Epidermal melanocyte (primary cell): Measurements from ENCODE around the gene FLRT2.

ENCODE experiments used
- DNase-seq: peaks from one replicate; pipeline ENCODE4 v3.0.0; 2011; ENCODE audit warnings: low spot score; ENCODE audit not compliant: insufficient read length

FLRT2 gene

GRCh38 chr14:85562630-85563029 is 32.7 kb downstream of the FLRT2 start:
- no peak for DNase-seq

DNA sequence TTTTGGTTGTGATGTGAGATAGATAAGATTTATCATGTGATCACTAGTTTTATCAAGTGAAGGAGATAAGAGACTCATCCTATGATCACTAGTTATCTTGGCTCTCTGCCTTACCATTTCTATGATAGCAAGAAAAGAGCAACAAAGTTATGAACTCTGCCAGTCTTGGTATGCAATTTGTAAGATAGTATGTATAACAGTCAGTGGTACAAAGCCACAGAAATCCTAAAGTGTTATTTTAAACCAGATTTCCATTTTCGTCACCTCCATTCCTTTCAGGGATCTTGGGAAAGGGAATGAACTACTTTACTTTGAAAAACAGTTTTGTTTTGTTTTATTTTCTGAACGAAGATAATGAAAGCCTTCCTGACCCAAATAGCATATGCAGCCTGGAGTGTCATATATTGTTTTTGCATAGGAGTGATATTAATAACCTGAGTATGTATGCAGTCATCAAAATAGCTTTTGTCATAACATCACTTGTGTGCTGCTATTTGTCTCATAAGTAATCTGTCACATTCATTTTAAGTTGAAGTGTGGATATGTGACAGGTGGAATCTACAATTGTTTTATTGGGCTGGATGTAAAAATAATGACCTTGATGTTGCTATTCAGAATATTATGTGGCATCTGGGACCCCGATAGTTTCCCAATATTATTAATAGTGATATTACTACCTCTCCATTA is 35.0 kb downstream of the FLRT2 start:
- no peak for DNase-seq

DNA sequence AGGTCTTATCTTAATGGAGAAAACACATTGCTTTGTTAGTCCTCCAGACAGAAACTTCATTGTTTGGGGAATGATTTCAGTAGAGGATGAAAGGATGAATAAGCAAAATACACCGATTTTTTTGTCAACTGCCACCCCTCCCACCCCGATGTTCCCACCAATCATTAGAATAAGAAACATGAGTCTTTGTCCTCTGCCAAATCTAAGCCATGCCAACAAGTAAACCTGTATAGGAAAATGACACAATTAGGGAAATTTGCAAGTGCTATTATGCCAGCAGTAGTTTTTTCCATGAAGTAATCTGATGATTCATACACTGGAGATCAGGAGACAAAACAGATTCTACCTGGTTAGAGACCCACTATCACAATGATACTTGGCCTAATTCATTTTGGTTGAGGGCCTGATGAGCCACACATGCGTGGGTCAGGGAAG is 35.9 kb downstream of the FLRT2 start:
- DNase-seq, result no peak

DNA sequence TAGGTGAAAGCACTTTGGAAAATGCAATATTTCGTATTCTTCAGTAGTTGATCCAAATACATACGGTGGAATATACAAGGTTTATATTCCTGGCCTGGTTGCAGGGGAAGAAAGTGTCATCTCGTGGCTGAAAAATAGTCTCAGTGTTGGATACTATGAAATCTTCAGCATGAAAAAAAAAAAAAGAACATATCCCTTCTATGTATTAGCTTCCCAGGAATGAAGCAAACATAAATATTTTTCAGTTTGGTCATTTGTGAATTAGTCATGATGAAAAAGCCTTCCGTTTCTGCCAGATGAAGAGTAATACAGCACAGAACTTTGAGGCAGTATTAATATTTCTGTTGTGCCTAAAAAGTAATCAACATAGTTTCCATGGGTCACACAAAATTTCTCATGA is 36.7 kb downstream of the FLRT2 start:
- DNase-seq, result no peak

DNA sequence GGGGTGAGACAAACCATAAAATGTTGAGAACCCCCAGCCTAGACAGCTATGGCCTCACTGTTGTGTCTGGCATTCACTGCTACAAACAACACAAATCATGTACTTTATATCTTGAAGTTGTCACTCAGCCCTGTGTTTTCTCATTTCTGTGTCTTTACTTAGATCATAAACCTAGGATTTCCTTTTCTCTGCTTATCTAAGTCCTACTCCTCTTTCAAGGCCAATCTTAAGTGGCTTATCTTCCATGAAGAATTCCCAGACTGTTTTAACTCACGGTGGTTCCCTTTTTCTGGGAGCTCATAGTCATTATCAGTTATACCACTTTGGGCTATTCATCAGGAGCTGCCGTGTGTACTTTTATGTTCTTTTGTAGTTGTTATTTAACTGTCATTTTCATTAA is 42.1 kb downstream of the FLRT2 start:
- DNase-seq, result no peak

DNA sequence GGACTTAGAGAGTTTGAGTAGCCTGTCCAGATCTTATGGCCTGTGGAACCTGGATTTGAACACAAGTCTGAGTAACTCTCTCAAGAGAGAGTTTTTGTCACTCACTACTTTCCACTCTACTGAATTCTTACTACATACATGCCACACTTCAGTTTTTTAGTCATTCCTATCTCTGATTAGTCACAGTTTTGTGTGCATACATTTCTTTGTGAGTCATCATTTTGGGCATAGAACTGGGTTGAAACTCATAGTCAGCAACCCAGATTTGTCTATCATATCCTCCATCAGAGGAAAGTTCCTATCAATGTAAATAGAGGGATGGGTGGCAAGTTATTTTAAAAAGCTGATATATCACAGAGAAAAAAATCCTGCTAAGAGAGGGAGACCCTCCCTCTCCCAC is 42.9 kb downstream of the FLRT2 start:
- no peak for DNase-seq

DNA sequence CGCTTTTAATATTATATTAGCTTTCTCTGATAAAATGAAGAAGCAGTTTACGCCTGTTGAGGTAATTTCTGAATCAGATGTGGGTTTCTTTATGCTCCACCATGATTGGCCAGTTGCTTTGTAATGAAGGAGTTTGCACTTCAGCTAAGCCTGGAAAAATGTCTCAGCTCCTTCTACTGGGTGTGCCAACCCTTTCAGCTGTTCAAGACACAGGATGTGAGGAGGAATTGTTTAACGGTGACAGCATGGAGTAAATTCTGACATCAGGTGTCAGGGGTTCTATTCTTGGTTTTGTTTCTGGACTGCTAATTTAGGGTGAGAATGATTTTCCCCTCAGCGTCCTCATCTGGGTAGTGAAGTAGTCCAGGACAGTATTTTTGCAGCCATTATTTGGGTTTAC is 43.5 kb downstream of the FLRT2 start:
- DNase-seq, result no peak

DNA sequence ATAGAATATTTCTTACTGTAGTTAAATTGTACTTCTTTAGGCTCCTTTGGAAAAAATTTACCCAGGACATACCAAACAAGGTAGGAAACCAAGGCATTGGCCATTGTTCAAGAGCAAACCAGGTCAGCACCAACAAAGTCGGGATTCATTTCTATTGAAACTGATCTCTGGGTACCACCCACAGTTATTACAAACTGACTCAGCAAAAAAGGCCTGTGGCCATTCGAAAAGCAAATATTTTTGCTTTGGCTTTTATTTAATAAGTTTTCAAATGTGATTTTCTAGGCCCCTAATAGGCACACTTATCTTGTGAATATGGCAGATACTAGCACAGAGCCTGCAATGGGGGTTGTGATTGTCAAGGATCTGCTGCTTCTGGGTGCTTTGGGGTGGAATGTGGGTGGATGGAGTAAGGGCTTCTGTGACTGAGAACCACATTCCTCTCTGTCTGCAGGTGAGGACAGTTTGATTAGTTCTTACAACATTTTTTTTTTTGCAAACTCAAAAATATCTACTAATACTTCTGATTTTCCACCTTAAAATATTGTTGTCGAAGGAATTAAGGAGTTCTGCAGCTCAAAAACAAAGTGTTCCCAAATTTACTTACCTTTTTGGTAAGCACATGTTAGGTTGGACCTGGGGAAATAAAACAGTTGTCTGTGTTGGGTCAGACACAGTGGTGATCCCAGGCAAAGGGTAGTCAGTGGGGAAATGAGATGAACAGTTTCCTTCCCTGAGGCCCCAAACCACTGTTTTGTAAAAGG is 45.1 kb downstream of the FLRT2 start:
- DNase-seq, result no peak

DNA sequence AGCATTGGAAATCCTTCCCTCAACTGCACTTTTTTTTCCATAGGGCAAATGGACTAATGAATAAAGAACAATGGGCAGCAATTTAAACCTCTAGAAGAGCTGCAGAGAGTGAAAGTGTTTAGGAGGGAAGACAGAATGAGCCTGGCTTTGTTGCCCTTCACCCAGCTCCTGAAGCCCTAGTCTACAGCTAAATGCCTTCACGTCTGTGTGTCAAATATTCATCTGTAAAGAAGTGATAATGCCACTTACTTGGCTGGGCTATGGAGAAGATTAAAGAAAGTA is 45.6 kb downstream of the FLRT2 start:
- no peak for DNase-seq

DNA sequence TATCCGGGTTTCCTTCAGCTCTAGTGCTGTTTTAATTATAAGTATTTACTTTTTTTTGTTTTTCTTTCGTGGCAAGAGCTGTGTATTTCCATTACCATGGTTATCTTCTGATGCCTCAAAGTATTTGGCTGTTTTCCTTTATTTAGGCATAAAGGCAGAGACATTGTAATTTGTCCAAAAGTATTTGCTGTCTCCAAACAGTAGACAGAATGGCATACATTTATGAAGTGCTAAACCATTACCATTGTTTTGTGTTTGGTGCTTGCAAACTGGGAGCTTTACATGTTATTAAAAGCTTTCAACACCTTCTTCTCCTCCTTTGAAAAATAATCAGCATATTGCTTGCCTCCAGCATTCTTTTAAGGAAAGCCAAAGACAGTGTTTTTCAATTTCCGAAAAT is 46.3 kb downstream of the FLRT2 start:
- DNase-seq, result no peak

DNA sequence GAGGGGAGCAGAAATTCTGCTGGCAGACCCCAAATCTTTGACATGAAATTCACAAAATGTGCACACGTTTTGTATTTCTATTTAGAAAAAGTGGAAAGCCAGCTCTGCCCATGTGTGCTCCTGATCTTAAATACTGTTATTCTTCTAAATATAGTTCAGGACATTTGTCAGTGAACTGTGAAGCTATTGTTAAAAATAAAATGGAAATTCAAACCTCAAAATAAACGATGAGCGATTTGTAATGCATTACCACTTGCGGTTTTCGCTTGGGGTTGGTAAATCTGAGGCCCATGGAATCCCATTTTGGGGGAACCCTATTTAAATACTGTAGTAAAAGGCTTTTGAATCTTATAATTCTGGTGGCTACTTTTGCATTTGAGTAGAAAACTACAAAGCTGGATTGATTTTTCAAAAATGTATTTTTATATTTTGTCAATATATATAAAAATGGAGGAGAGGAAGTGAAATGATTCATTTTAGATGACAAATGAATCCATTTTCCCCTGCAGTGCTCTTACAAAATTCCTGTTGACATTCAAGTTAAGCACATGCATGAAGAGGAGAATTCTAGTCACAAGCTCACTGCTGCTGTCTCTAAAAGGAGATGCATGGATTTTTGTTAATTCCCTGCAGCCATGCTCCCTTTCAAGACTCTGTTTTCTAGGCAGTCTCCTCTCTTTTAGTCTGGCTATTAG is 47.1 kb downstream of the FLRT2 start:
- DNase-seq, result no peak

- DNase-seq, result no peak
Observed at GRCh38 chr14:85577543-85578114, 47.7 kb downstream of the FLRT2 start.

- DNase-seq, result no peak
Observed at GRCh38 chr14:85578357-85578756, 48.4 kb downstream of the FLRT2 start.

GRCh38 chr14:85578930-85579329 is 49.0 kb downstream of the FLRT2 start:
- no peak for DNase-seq

DNA sequence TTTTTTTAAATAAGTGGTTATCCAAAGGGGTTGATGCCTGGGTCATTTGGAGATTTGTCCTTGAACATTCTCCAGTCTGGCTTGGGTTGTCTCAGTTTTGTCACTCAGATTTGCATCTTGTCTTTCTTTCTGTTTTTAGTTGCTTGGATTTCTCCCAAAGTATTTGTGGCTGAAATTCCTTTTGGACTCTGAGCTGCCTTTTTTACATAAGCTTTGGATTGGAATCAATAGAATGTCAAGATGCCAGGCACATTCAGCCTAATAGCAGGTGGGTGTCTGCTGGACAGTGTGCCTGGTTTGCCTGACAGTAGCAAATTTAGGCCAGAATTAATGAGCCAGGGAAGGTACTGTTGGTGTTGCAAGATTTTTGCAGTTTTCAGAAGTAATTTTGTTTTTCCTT is 50.0 kb downstream of the FLRT2 start:
- no peak for DNase-seq

- DNase-seq, result no peak
Observed at GRCh38 chr14:85580536-85581140, 50.7 kb downstream of the FLRT2 start.

DNA sequence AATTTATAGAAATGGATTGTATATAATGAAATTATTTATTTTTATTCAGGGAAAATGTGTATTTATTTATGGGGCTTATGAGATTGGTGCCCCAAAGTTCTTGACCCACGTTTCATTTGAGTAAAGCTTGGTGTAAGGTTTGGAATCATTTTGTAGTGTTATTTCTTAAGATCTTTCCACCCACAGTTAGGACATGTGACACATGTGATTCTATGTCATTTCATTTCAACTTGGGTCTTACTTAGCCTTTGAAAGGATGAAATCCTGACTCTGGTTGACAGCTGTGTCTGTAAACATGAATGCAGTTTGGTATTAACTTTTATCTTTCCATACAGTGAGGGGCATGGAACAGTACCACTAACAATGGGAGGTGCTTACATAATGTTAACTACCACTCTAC is 51.7 kb downstream of the FLRT2 start:
- no peak for DNase-seq

GRCh38 chr14:85583380-85583779 is 53.4 kb downstream of the FLRT2 start:
- DNase-seq, result no peak

DNA sequence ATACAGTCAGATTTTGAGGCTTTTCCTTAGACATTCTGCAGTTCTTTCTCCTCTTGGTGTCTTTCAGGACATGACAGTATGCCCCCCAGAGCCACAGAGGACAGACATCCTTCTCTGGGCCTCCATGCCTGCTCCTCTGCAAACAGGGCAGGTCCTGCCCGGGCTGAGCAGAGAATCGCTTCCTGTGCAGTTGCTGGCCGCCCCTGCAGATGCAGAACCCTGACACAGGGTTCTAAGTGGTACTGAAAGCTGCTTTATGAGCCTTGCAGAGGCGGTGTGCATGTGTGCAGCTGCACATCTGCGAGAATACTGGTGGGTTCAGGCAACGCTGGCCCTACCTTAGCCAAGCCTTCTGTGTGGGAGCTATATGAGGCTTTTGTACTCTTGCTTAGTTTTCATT is 54.5 kb downstream of the FLRT2 start:
- no peak for DNase-seq

GRCh38 chr14:85587151-85587711 is 57.3 kb downstream of the FLRT2 start:
- no peak for DNase-seq

DNA sequence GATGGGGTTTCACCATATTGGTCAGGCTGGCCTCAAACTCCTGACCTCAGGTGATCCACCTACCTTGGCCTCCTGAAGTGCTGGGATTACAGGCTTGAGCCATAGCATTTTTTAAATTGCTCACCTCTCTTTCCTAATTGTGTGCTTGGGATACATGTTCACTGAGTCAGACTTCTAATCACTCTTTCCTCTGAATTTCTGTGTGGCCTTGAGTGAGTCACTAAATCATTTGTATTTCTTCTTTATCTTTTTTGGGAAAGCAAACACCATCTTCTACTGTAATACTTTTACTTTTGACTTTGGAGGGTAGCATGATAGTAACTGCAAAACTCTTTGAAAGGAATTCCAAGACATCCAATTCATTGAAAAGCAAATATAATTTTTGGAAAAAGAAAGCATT is 60.8 kb downstream of the FLRT2 start:
- no peak for DNase-seq

GRCh38 chr14:85594217-85594616 is 64.3 kb downstream of the FLRT2 start:
- no peak for DNase-seq
